Measurements from ENCODE around the gene SYTL2. TPM values are rescaled to one million over a fixed set of nuclear protein-coding genes. Genes with fewer than 3 reads are reported as not detected.

SYTL2 gene
- total RNA-seq, 3 donors from 2014 or later = 10.1 to 189 (median 120) TPM

GRCh38 chr11:85768473-85769146 is 42.3 kb downstream of the SYTL2 start:
- no peak for DNase-seq (ENCODE audit: low spot score in 2 of 2)
- Histone ChIP-seq H3K4me3 (no peak overlapping the region), H3K27ac (no peak overlapping the region), H3K27me3 (no peaks in the 10 kb centered on the region), H3K4me1 (no peaks in the 10 kb centered on the region), H3K9me3 (peaks cover 0 to 8% of the 10 kb centered on the region in 2 donors), H3K36me3 (no peaks in the 10 kb centered on the region)
- intact Hi-C loops (cut with DNase I; ENCODE audit: low total_unique reads) = no loop called here
- TF ChIP-seq POLR2A (IDR thresholded peaks at IDR 0.05) = no peak
- no peak for TF ChIP-seq POLR2AphosphoS5 (IDR thresholded peaks at IDR 0.05)
- no peak for TF ChIP-seq CTCF (IDR thresholded peaks at IDR 0.05)

- intact Hi-C loops (cut with DNase I; ENCODE audit: low total_unique reads) = no loop called here
- Histone ChIP-seq H3K27me3 (no peaks in the 10 kb centered on the region), H3K4me3 (no peak overlapping the region), H3K36me3 (no peaks in the 10 kb centered on the region), H3K27ac (peak overlapping the region in 1 of 2 donors; percentile 43), H3K4me1 (no peaks in the 10 kb centered on the region), H3K9me3 (peaks cover 0 to 8% of the 10 kb centered on the region in 2 donors)
- TF ChIP-seq CTCF (IDR thresholded peaks at IDR 0.05) (no peak), POLR2AphosphoS5 (IDR thresholded peaks at IDR 0.05) (no peak)
- DNase-seq (ENCODE audit: low spot score in 2 of 2) = no peak
Observed at GRCh38 chr11:85767246-85767945, 43.5 kb downstream of the SYTL2 start.

DNA sequence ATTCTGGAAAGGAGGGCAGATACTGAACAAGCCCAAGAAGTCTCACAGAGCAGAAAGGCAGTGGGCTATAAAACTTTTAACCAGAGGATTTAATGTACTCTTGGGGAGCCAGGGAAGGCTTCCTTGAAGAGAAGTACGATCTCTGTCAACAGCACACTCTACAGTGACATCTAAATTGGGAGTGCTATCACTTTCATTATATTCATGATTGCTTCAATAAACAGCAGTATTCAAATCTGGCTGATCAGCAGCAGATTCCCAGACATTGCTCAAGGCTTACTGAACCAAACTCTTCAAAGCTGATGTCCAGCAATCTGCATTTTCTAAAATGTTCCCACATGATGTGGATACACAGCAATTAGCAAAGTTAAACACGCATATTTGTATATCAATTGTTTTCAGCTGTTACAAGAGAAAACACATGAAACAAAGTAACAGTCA is 44.2 kb downstream of the SYTL2 start:
- H3K27ac ChIP-seq = peak overlapping the region in 1 of 2 donors; percentile 43
- DNase-seq (ENCODE audit: low spot score in 2 of 2) = no peak
- H3K4me3 ChIP-seq = no peak overlapping the region
- TF ChIP-seq POLR2AphosphoS5 (IDR thresholded peaks at IDR 0.05) (no peak), POLR2A (IDR thresholded peaks at IDR 0.05) (no peak), CTCF (IDR thresholded peaks at IDR 0.05) (no peak)
- no peaks in the 10 kb centered on the region for H3K4me1 ChIP-seq
- H3K36me3 ChIP-seq = no peaks in the 10 kb centered on the region
- intact Hi-C loops (cut with DNase I; ENCODE audit: low total_unique reads) = no loop called here
- peaks cover 0 to 8% of the 10 kb centered on the region in 2 donors for H3K9me3 ChIP-seq
- H3K27me3 ChIP-seq = no peaks in the 10 kb centered on the region

GRCh38 chr11:85764796-85765195 is 46.1 kb downstream of the SYTL2 start:
- Histone ChIP-seq H3K27ac (no peak overlapping the region), H3K27me3 (no peaks in the 10 kb centered on the region), H3K36me3 (no peaks in the 10 kb centered on the region), H3K9me3 (peaks cover 0 to 8% of the 10 kb centered on the region in 2 donors), H3K4me3 (no peak overlapping the region), H3K4me1 (no peaks in the 10 kb centered on the region)
- TF ChIP-seq POLR2AphosphoS5 (IDR thresholded peaks at IDR 0.05) = no peak
- TF ChIP-seq POLR2A (IDR thresholded peaks at IDR 0.05) = no peak
- TF ChIP-seq CTCF (IDR thresholded peaks at IDR 0.05) = no peak
- no peak for DNase-seq (ENCODE audit: low spot score in 2 of 2)
- intact Hi-C loops (cut with DNase I; ENCODE audit: low total_unique reads) = no loop called here

DNA sequence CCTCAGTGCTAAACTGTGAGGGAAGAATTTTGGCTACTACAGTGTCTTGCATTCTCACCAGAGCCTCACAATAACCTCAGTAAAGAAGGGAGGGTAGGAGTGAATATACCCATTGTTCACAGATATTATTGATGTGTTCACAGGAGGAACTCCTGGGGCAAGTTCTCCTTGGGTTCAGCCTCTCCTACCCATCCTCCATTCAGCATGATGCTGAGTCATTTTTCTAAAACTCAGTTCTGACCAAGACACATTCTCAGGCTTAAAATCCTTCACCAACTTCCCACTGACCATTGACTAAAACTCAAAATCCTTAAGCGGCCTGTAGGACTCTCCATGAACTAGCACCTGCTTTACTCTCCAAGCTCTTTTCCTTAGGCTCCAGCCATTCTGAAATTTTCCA is 48.7 kb downstream of the SYTL2 start:
- H3K4me3 ChIP-seq = no peak overlapping the region
- no peaks in the 10 kb centered on the region for H3K36me3 ChIP-seq
- no peaks in the 10 kb centered on the region for H3K4me1 ChIP-seq
- intact Hi-C loops (cut with DNase I; ENCODE audit: low total_unique reads) = no loop called here
- H3K27me3 ChIP-seq = no peaks in the 10 kb centered on the region
- DNase-seq (ENCODE audit: low spot score in 2 of 2) = no peak
- TF ChIP-seq POLR2AphosphoS5 (IDR thresholded peaks at IDR 0.05) (no peak), CTCF (IDR thresholded peaks at IDR 0.05) (no peak), POLR2A (IDR thresholded peaks at IDR 0.05) (no peak)
- H3K27ac ChIP-seq = no peak overlapping the region
- H3K9me3 ChIP-seq = no peaks in the 10 kb centered on the region

Measured in breast epithelium (tissue), 4 donors.